GM12878 (cell line): Measurements from ENCODE around the gene CDK5R1. TPM values are rescaled to one million over a fixed set of nuclear protein-coding genes. Genes with fewer than 3 reads are reported as not detected.
A peak's percentile ranks its signal among the peaks of the same experiment; 100 is the strongest.

Experiments used
- CBX3 ChIP-seq: fragments of 200-600 bp; sonication (generic); IDR thresholded peaks from 2 replicates; pipeline ENCODE4 v1.6.1; 2016; ENCODE audit warnings: low read depth, borderline replicate concordance
- CEBPB ChIP-seq, 2 experiments: fragments of 150-350 bp in 1 of 2; IDR thresholded peaks; 2 replicates each; pipeline ENCODE4 v1.6.1; 2012 to 2014; ENCODE audit warnings: low read depth in 2 of 2, low read length in 2 of 2, borderline replicate concordance in 1 of 2, inconsistent platforms in 1 of 2
- CHD1 ChIP-seq: IDR thresholded peaks from 2 replicates; pipeline ENCODE4 v1.6.1; 2012; ENCODE audit warnings: low read depth, low read length, improper control_type of control experiment
- FOXM1 ChIP-seq: IDR thresholded peaks from 2 replicates; pipeline ENCODE4 v1.6.1; 2012; ENCODE audit warnings: low read depth, mild to moderate bottlenecking, inconsistent platforms, low read length, moderate library complexity
- GABPA ChIP-seq: IDR thresholded peaks from 2 replicates; pipeline ENCODE4 v1.6.1; 2014; ENCODE audit warnings: antibody characterized with exemption, low read depth, mild to moderate bottlenecking, inconsistent platforms
- HDAC2 ChIP-seq: fragments of 200-600 bp; sonication (generic); IDR thresholded peaks from 2 replicates; pipeline ENCODE4 v1.6.1; 2017
- NR2F1 ChIP-seq: fragments of 450-650 bp; conservative IDR thresholded peaks from 2 replicates; pipeline ENCODE4 v1.6.1; 2017; ENCODE audit warnings: mild to moderate bottlenecking
- RBBP5 ChIP-seq: fragments of 200-600 bp; sonication (generic); conservative IDR thresholded peaks from 2 replicates; pipeline ENCODE4 v1.6.1; 2016
- RUNX3 ChIP-seq: IDR thresholded peaks from 2 replicates; pipeline ENCODE4 v1.6.1; 2012; ENCODE audit warnings: low read length, inconsistent platforms
- SMC3 ChIP-seq: IDR thresholded peaks from 2 replicates; pipeline ENCODE4 v1.6.1; 2011; ENCODE audit warnings: low read length, improper control_type of control experiment, borderline replicate concordance
- SREBF2 ChIP-seq: IDR thresholded peaks from 2 replicates; pipeline ENCODE4 v1.6.1; 2012; ENCODE audit warnings: mild to moderate bottlenecking, low read length
- STAT1 ChIP-seq: fragments of 450-650 bp; conservative IDR thresholded peaks from 2 replicates; pipeline ENCODE4 v1.6.1; 2014; ENCODE audit warnings: antibody characterized with exemption, mild to moderate bottlenecking
- STAT3 ChIP-seq: IDR thresholded peaks from 2 replicates; pipeline ENCODE4 v1.6.1; 2011; ENCODE audit warnings: low read depth, low read length, improper control_type of control experiment
- SUPT20H ChIP-seq: IDR thresholded peaks from 2 replicates; pipeline ENCODE4 v1.6.1; 2011; ENCODE audit warnings: low read depth, mild to moderate bottlenecking, low read length, moderate library complexity, borderline replicate concordance; ENCODE audit not compliant: control insufficient read depth
- SUZ12 ChIP-seq: fragments of 200-600 bp; sonication (generic); IDR thresholded peaks from one replicate; pipeline ENCODE4 v1.6.1; 2018; ENCODE audit warnings: antibody characterized with exemption, mild to moderate bottlenecking; ENCODE audit not compliant: unreplicated experiment
- TCF12 ChIP-seq: IDR thresholded peaks from 2 replicates; pipeline ENCODE4 v1.6.1; 2011; ENCODE audit warnings: low read depth, mild to moderate bottlenecking, low read length
- TCF7 ChIP-seq: IDR thresholded peaks from 2 replicates; pipeline ENCODE4 v1.6.1; 2014; ENCODE audit warnings: antibody characterized with exemption, borderline replicate concordance
- ZNF207 ChIP-seq: fragments of 450-650 bp; IDR thresholded peaks from 2 replicates; pipeline ENCODE4 v1.6.1; 2014; ENCODE audit warnings: antibody characterized with exemption, mild to moderate bottlenecking, borderline replicate concordance
- ZNF384 ChIP-seq: IDR thresholded peaks from 2 replicates; pipeline ENCODE4 v1.6.1; 2012; ENCODE audit warnings: low read depth, mild to moderate bottlenecking, low read length, improper control_type of control experiment, borderline replicate concordance
- polyA plus RNA-seq, 11 experiments: library from polyadenylated mRNA; depleted of rRNA in 4 of 11; unstranded in 6 of 11; stranded (reverse) in 5 of 11; fragments of >200 nt; fragmentation: Nextera tagmentation in 4 of 11; fragmentation: Illumina TruSeq in 1 of 11; extraction: Ambion mirVana in 4 of 11; extraction: Trizol in 1 of 11; gene quantifications; 1 replicate in 1 of 11; 2 replicates in 10 of 11; pipeline versions ENCODE4 v1.2.1 to v1.2.3, GENCODE V29; 2011 to 2016; ENCODE audit warnings: inconsistent platforms in 2 of 11, missing spikeins in 2 of 11, low read depth in 1 of 11
- total RNA-seq, 4 experiments: library from RNA; depleted of rRNA in 3 of 4; stranded (reverse); fragments of >200 nt in 3 of 4; fragmentation: Illumina TruSeq in 1 of 4; extraction: Trizol in 1 of 4; gene quantifications; 2 replicates each; pipeline versions ENCODE4 v1.2.1 to v1.2.3, GENCODE V29; 2013 to 2021
- TF ChIP-seq, protein P1 (sequence below): fragments of 450-650 bp; IDR thresholded peaks from 2 replicates; pipeline ENCODE4 v1.6.1; 2016; ENCODE audit warnings: mild to moderate bottlenecking, moderate library complexity, borderline replicate concordance

Gene CDK5R1
- total and polyA plus RNA-seq, 10 of the 15 experiments (the other 5 are each of a cell fraction or from before 2014, with no cell fraction given), result 1.1 to 28.3 (median 12.2) TPM

DNA sequence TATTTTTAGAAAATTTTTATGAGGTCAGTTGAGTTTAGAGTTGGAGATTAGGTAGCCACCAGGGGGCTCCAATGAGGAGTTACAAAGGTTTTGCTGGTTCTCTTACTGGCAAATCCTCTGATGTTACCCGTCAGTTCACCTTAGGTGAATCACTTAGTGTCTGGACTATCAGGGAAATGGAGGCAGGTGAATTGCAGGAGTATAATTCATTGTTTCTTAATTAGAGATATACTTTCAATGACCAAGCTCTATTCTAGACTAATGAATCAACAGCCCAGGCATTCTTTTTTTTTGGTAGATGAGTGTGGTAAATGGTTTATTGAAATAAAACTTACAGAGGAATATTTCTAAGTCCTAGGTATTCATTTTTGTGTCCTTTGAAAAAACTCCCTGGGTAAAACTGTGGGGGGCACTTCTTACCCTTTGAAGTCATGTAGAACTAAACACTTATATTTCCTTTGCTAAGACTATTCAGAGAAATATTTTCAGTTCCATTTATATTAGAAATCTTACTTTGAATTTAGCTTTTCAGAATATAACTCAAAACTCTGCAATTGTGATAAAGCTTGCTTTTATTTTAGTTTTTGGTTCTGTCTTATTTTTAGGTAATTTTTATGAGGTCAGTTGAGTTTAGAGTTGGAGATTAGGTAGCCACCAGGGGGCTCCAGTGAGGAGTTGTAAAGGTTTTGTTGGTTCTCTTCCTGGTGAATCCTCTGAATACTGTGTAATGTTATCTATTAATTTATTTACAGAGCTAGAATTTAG lies 24.8 kb upstream of the CDK5R1 start (continued):
- no peak for TF ChIP-seq GABPA
- peak; percentile 35; the same call in 1 of the 2 replicates for TF ChIP-seq SMC3
- no peak for TF ChIP-seq HDAC2
- no peak for TF ChIP-seq ZNF384
- no peak for TF ChIP-seq SUZ12
- no peak for TF ChIP-seq STAT3
- no peak for TF ChIP-seq TCF12
- no peak for TF ChIP-seq RUNX3
- no peak for TF ChIP-seq CBX3
- no peak for TF ChIP-seq TCF7
- TF ChIP-seq STAT1, result no peak
- no peak for TF ChIP-seq RBBP5
- TF ChIP-seq CEBPB (IDR thresholded peaks at IDR 0.05; ENCODE audit: borderline replicate concordance in 1 of 2, low read depth in 2 of 2, low read length in 2 of 2), result no peak
- no peak for TF ChIP-seq SREBF2
- no peak for TF ChIP-seq CHD1
- no peak for TF ChIP-seq FOXM1
- no peak for TF ChIP-seq ZNF207
- no peak for TF ChIP-seq SUPT20H
- TF ChIP-seq NR2F1, result no peak
- TF ChIP-seq, protein P1, sequence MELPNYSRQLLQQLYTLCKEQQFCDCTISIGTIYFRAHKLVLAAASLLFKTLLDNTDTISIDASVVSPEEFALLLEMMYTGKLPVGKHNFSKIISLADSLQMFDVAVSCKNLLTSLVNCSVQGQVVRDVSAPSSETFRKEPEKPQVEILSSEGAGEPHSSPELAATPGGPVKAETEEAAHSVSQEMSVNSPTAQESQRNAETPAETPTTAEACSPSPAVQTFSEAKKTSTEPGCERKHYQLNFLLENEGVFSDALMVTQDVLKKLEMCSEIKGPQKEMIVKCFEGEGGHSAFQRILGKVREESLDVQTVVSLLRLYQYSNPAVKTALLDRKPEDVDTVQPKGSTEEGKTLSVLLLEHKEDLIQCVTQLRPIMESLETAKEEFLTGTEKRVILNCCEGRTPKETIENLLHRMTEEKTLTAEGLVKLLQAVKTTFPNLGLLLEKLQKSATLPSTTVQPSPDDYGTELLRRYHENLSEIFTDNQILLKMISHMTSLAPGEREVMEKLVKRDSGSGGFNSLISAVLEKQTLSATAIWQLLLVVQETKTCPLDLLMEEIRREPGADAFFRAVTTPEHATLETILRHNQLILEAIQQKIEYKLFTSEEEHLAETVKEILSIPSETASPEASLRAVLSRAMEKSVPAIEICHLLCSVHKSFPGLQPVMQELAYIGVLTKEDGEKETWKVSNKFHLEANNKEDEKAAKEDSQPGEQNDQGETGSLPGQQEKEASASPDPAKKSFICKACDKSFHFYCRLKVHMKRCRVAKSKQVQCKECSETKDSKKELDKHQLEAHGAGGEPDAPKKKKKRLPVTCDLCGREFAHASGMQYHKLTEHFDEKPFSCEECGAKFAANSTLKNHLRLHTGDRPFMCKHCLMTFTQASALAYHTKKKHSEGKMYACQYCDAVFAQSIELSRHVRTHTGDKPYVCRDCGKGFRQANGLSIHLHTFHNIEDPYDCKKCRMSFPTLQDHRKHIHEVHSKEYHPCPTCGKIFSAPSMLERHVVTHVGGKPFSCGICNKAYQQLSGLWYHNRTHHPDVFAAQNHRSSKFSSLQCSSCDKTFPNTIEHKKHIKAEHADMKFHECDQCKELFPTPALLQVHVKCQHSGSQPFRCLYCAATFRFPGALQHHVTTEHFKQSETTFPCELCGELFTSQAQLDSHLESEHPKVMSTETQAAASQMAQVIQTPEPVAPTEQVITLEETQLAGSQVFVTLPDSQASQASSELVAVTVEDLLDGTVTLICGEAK, result no peak
